ENCODE measurements around the gene LARGE1. TPM values are rescaled to one million over a fixed set of nuclear protein-coding genes. Genes with fewer than 3 reads are reported as not detected.
"Not testable (repeated sequence)": the region's sequence is repeated elsewhere in the genome, so short reads cannot be mapped to it uniquely, and the experiment has no call there.

Gene LARGE1
- total and polyA plus RNA-seq, 5 donors from 2014 or later, result not detected

GRCh38 chr22:33566495-33566894 lies 353.8 kb downstream of the LARGE1 start:
- ATAC-seq (ENCODE audit: low read depth in 2 of 2); H3K36me3 Mint-ChIP-seq: not testable (repeated sequence)

GRCh38 chr22:33565580-33565995 lies 354.7 kb downstream of the LARGE1 start:
- Mint-ChIP-seq H3K4me1 (no peaks in the 10 kb centered on the region), H3K27ac (no peak overlapping the region), H3K9me3 (peaks cover 0 to 11% (median 0%) of the 10 kb centered on the region in 7 donors), H3K36me3 (no peaks in the 10 kb centered on the region), H3K4me3 (no peak overlapping the region), H3K27me3 (peaks cover 5% of the 10 kb centered on the region)
- Histone ChIP-seq H3K4me1 (ENCODE audit: control insufficient read depth, insufficient read depth, low read length, poor library complexity, severe bottlenecking) (no peaks in the 10 kb centered on the region), H3K36me3 (ENCODE audit: control insufficient read depth, insufficient read depth, low read length) (no peaks in the 10 kb centered on the region), H3K27ac (ENCODE audit: insufficient read depth, low read length, poor library complexity, severe bottlenecking) (no peak overlapping the region), H3K4me3 (ENCODE audit: low read depth, low read length) (no peak overlapping the region), H3K9me3 (ENCODE audit: control insufficient read depth in 2 of 2, low read length in 2 of 2) (no peaks in the 10 kb centered on the region), H3K27me3 (ENCODE audit: control insufficient read depth, insufficient read depth, low read length) (no peaks in the 10 kb centered on the region)
- no peak for ATAC-seq (ENCODE audit: low read depth in 2 of 2)
- peak in 1 of 3 donors; percentile 36 for DNase-seq

More at GRCh38 chr22:33566495-33566894, 353.8 kb downstream of the LARGE1 start:
- not testable (repeated sequence) for H3K36me3 ChIP-seq (ENCODE audit: control insufficient read depth, insufficient read depth, low read length); H3K27me3 Mint-ChIP-seq; DNase-seq; H3K4me3 ChIP-seq (ENCODE audit: low read depth, low read length); H3K27ac ChIP-seq (ENCODE audit: insufficient read depth, low read length, poor library complexity, severe bottlenecking); H3K4me3 Mint-ChIP-seq; H3K4me1 Mint-ChIP-seq; H3K27me3 ChIP-seq (ENCODE audit: control insufficient read depth, insufficient read depth, low read length); H3K9me3 ChIP-seq (ENCODE audit: control insufficient read depth in 2 of 2, low read length in 2 of 2); H3K4me1 ChIP-seq (ENCODE audit: control insufficient read depth, insufficient read depth, low read length, poor library complexity, severe bottlenecking); H3K27ac Mint-ChIP-seq
- peaks cover 0 to 11% (median 0%) of the 10 kb centered on the region in 7 donors for H3K9me3 Mint-ChIP-seq

- DNase-seq (no peak), ATAC-seq (ENCODE audit: low read depth in 2 of 2) (no peak)
- no peak overlapping the region for H3K4me3 ChIP-seq (ENCODE audit: low read depth, low read length)
- Mint-ChIP-seq H3K27ac (no peak overlapping the region), H3K9me3 (peaks cover 0 to 11% (median 0%) of the 10 kb centered on the region in 7 donors), H3K4me3 (no peak overlapping the region), H3K36me3 (no peaks in the 10 kb centered on the region), H3K4me1 (no peaks in the 10 kb centered on the region), H3K27me3 (peaks cover 5% of the 10 kb centered on the region)
- H3K9me3 ChIP-seq (ENCODE audit: control insufficient read depth in 2 of 2, low read length in 2 of 2), result no peaks in the 10 kb centered on the region
- no peaks in the 10 kb centered on the region for H3K36me3 ChIP-seq (ENCODE audit: control insufficient read depth, insufficient read depth, low read length)
- H3K4me1 ChIP-seq (ENCODE audit: control insufficient read depth, insufficient read depth, low read length, poor library complexity, severe bottlenecking), result no peaks in the 10 kb centered on the region
- H3K27me3 ChIP-seq (ENCODE audit: control insufficient read depth, insufficient read depth, low read length), result no peaks in the 10 kb centered on the region
- H3K27ac ChIP-seq (ENCODE audit: insufficient read depth, low read length, poor library complexity, severe bottlenecking), result no peak overlapping the region
Observed at GRCh38 chr22:33564683-33565082, 355.6 kb downstream of the LARGE1 start.

- no peak overlapping the region for H3K4me3 Mint-ChIP-seq
- Histone ChIP-seq H3K36me3 (ENCODE audit: control insufficient read depth, insufficient read depth, low read length) (no peaks in the 10 kb centered on the region), H3K4me3 (ENCODE audit: low read depth, low read length) (no peak overlapping the region), H3K27me3 (ENCODE audit: control insufficient read depth, insufficient read depth, low read length) (no peaks in the 10 kb centered on the region), H3K9me3 (ENCODE audit: control insufficient read depth in 2 of 2, low read length in 2 of 2) (no peaks in the 10 kb centered on the region), H3K4me1 (ENCODE audit: control insufficient read depth, insufficient read depth, low read length, poor library complexity, severe bottlenecking) (no peaks in the 10 kb centered on the region), H3K27ac (ENCODE audit: insufficient read depth, low read length, poor library complexity, severe bottlenecking) (no peak overlapping the region)
- H3K36me3 Mint-ChIP-seq, result no peaks in the 10 kb centered on the region
- H3K27me3 Mint-ChIP-seq, result peaks cover 5% of the 10 kb centered on the region
- DNase-seq (no peak), ATAC-seq (ENCODE audit: low read depth in 2 of 2) (no peak)
- H3K9me3 Mint-ChIP-seq, result peaks cover 0 to 11% (median 0%) of the 10 kb centered on the region in 7 donors
- no peaks in the 10 kb centered on the region for H3K4me1 Mint-ChIP-seq
- H3K27ac Mint-ChIP-seq, result no peak overlapping the region
Observed at GRCh38 chr22:33563220-33563964, 356.9 kb downstream of the LARGE1 start.

- H3K36me3 ChIP-seq (ENCODE audit: control insufficient read depth, insufficient read depth, low read length), result no peaks in the 10 kb centered on the region
- no peaks in the 10 kb centered on the region for H3K36me3 Mint-ChIP-seq
- no peaks in the 10 kb centered on the region for H3K9me3 ChIP-seq (ENCODE audit: control insufficient read depth in 2 of 2, low read length in 2 of 2)
- H3K4me3 ChIP-seq (ENCODE audit: low read depth, low read length), result no peak overlapping the region
- no peak overlapping the region for H3K27ac ChIP-seq (ENCODE audit: insufficient read depth, low read length, poor library complexity, severe bottlenecking)
- no peaks in the 10 kb centered on the region for H3K4me1 ChIP-seq (ENCODE audit: control insufficient read depth, insufficient read depth, low read length, poor library complexity, severe bottlenecking)
- no peaks in the 10 kb centered on the region for H3K27me3 ChIP-seq (ENCODE audit: control insufficient read depth, insufficient read depth, low read length)
- no peak overlapping the region for H3K27ac Mint-ChIP-seq
- H3K27me3 Mint-ChIP-seq, result peaks cover under 1% of the 10 kb centered on the region
- DNase-seq (no peak), ATAC-seq (ENCODE audit: low read depth in 2 of 2) (no peak)
- peaks cover 0 to 12% (median 0%) of the 10 kb centered on the region in 7 donors for H3K9me3 Mint-ChIP-seq
- H3K4me1 Mint-ChIP-seq, result no peaks in the 10 kb centered on the region
- no peak overlapping the region for H3K4me3 Mint-ChIP-seq
Observed at GRCh38 chr22:33562501-33562900, 357.8 kb downstream of the LARGE1 start.

- peaks cover 0 to 13% (median 0%) of the 10 kb centered on the region in 7 donors for H3K9me3 Mint-ChIP-seq
- Histone ChIP-seq H3K9me3 (ENCODE audit: control insufficient read depth in 2 of 2, low read length in 2 of 2) (no peaks in the 10 kb centered on the region), H3K36me3 (ENCODE audit: control insufficient read depth, insufficient read depth, low read length) (no peaks in the 10 kb centered on the region), H3K27ac (ENCODE audit: insufficient read depth, low read length, poor library complexity, severe bottlenecking) (no peak overlapping the region), H3K4me1 (ENCODE audit: control insufficient read depth, insufficient read depth, low read length, poor library complexity, severe bottlenecking) (no peaks in the 10 kb centered on the region), H3K27me3 (ENCODE audit: control insufficient read depth, insufficient read depth, low read length) (no peaks in the 10 kb centered on the region), H3K4me3 (ENCODE audit: low read depth, low read length) (no peak overlapping the region)
- H3K36me3 Mint-ChIP-seq, result no peaks in the 10 kb centered on the region
- DNase-seq, result no peak
- H3K4me3 Mint-ChIP-seq, result no peak overlapping the region
- ATAC-seq (ENCODE audit: low read depth in 2 of 2), result no peak
- no peaks in the 10 kb centered on the region for H3K4me1 Mint-ChIP-seq
- no peak overlapping the region for H3K27ac Mint-ChIP-seq
- H3K27me3 Mint-ChIP-seq, result no peaks in the 10 kb centered on the region
Observed at GRCh38 chr22:33561149-33561807, 359.0 kb downstream of the LARGE1 start.

- Mint-ChIP-seq H3K4me3 (no peak overlapping the region), H3K9me3 (peaks cover 0 to 6% (median 0%) of the 10 kb centered on the region in 7 donors), H3K27ac (no peak overlapping the region), H3K27me3 (no peaks in the 10 kb centered on the region), H3K36me3 (no peaks in the 10 kb centered on the region), H3K4me1 (no peaks in the 10 kb centered on the region)
- Histone ChIP-seq H3K9me3 (ENCODE audit: control insufficient read depth in 2 of 2, low read length in 2 of 2) (no peaks in the 10 kb centered on the region), H3K4me3 (ENCODE audit: low read depth, low read length) (no peak overlapping the region), H3K27ac (ENCODE audit: insufficient read depth, low read length, poor library complexity, severe bottlenecking) (no peak overlapping the region), H3K4me1 (ENCODE audit: control insufficient read depth, insufficient read depth, low read length, poor library complexity, severe bottlenecking) (no peaks in the 10 kb centered on the region), H3K27me3 (ENCODE audit: control insufficient read depth, insufficient read depth, low read length) (no peaks in the 10 kb centered on the region), H3K36me3 (ENCODE audit: control insufficient read depth, insufficient read depth, low read length) (no peaks in the 10 kb centered on the region)
- no peak for DNase-seq
- no peak for ATAC-seq (ENCODE audit: low read depth in 2 of 2)
Observed at GRCh38 chr22:33557836-33558235, 362.4 kb downstream of the LARGE1 start.

Measured in CD4-positive, CD25-positive, alpha-beta regulatory T cell (primary cell).